MM.1S (cell line): ENCODE measurements around the gene DMRT2.
A peak's percentile ranks its signal among the peaks of the same experiment; 100 is the strongest.

Experiments
- DNase-seq: peaks from one replicate; pipeline ENCODE4 v3.0.0-alpha.2; 2015
- H2AFZ ChIP-seq: fragments of 300-600 bp; sonication (generic); 2 replicates; pipeline ENCODE4 v1.6.0; 2016; ENCODE audit warnings: antibody characterized with exemption, low read length
- H3F3A ChIP-seq: fragments of 300-600 bp; sonication (generic); 2 replicates; pipeline ENCODE4 v1.6.1; 2016; ENCODE audit warnings: mild to moderate bottlenecking, antibody characterized with exemption, low read length, moderate library complexity, mixed read lengths; ENCODE audit not compliant: insufficient read depth
- H3K27ac ChIP-seq: fragments of 300-600 bp; sonication (generic); 2 replicates; pipeline ENCODE4 v1.5.1; 2016; ENCODE audit warnings: mild to moderate bottlenecking, low read length
- H3K27me3 ChIP-seq: fragments of 300-600 bp; sonication (generic); replicated peaks from 2 replicates; pipeline ENCODE4 v1.6.0; 2016; ENCODE audit warnings: low read length; ENCODE audit not compliant: insufficient read depth
- H3K36me3 ChIP-seq: fragments of 300-600 bp; sonication (generic); replicated peaks from 2 replicates; pipeline ENCODE4 v1.6.1; 2016; ENCODE audit warnings: mild to moderate bottlenecking, low read length, mixed read lengths; ENCODE audit not compliant: insufficient read depth
- H3K4me1 ChIP-seq: fragments of 300-600 bp; sonication (generic); 2 replicates; pipeline ENCODE4 v1.6.1; 2016; ENCODE audit warnings: low read length, mixed read lengths
- H3K4me2 ChIP-seq: fragments of 300-600 bp; sonication (generic); 2 replicates; pipeline ENCODE4 v1.6.0; 2016; ENCODE audit warnings: low read depth, low read length
- H3K4me3 ChIP-seq: fragments of 300-600 bp; sonication (generic); 2 replicates; pipeline ENCODE4 v1.5.1; 2016; ENCODE audit warnings: low read length, mixed read lengths
- H3K79me2 ChIP-seq: fragments of 300-600 bp; sonication (generic); 2 replicates; pipeline ENCODE4 v1.6.1; 2016; ENCODE audit warnings: mixed run types, low read length, mixed read lengths
- H3K9ac ChIP-seq: fragments of 300-600 bp; sonication (generic); 2 replicates; pipeline ENCODE4 v1.6.1; 2016; ENCODE audit warnings: low read length, mixed read lengths
- H3K9me2 ChIP-seq: fragments of 300-600 bp; sonication (generic); replicated peaks from 2 replicates; pipeline ENCODE4 v1.6.1; 2016; ENCODE audit warnings: mild to moderate bottlenecking, low read length, mixed read lengths; ENCODE audit not compliant: insufficient read depth
- H3K9me3 ChIP-seq: fragments of 300-600 bp; sonication (generic); replicated peaks from 2 replicates; pipeline ENCODE4 v1.6.1; 2016; ENCODE audit warnings: mild to moderate bottlenecking, low read length, mixed read lengths; ENCODE audit not compliant: insufficient read depth
- H4K20me1 ChIP-seq: fragments of 300-600 bp; sonication (generic); 2 replicates; pipeline ENCODE4 v1.6.1; 2016; ENCODE audit warnings: mild to moderate bottlenecking, low read length, moderate library complexity, mixed read lengths; ENCODE audit not compliant: insufficient read depth
- EZH2 ChIP-seq: fragments of 300-600 bp; sonication (generic); optimal IDR thresholded peaks from 2 replicates; pipeline ENCODE3; 2017; ENCODE audit warnings: low read depth, mild to moderate bottlenecking, antibody characterized with exemption, low read length, mixed read lengths
- EZH2phosphoT487 ChIP-seq: fragments of 300-600 bp; sonication (generic); IDR thresholded peaks from 2 replicates; pipeline ENCODE4 v1.6.1; 2018; ENCODE audit warnings: antibody characterized with exemption, low read length
- TF ChIP-seq, protein P1 (sequence below): fragments of 300-600 bp; sonication (generic); IDR thresholded peaks from 2 replicates; pipeline ENCODE4 v1.5.1; 2016; ENCODE audit warnings: antibody characterized with exemption, low read length, mixed read lengths

Gene DMRT2

DNA sequence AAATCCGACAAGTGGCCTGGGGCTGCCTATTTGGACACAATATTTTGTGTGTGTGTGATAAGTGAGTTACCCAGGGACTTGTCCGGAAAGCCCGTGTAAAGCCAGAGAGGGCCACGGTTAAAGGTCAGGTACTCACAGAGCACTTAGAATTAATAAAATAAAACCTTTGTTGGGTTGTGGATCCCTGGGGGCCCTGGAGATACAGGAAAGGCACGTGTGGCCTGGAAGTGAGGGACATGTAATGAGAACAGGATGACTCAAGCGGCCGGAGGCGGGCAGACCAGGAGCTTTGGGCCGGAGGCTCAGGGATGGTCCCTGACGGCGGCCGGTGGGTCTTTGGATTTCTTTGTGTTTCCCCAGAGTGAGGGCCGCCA lies 1.0 kb downstream of the DMRT2 start:
- no peaks in the 10 kb centered on the region for H3K9me3 ChIP-seq
- no peaks in the 10 kb centered on the region for H4K20me1 ChIP-seq
- no peak for DNase-seq
- H3F3A ChIP-seq, result peaks cover 7% of the 10 kb centered on the region
- H3K27ac ChIP-seq, result no peak overlapping the region
- peak overlapping the region; percentile 66 for H3K4me3 ChIP-seq
- H2AFZ ChIP-seq, result 0 out of 2 replicates have a peak overlapping the region, but pooled peaks have one; percentile 86
- H3K9me2 ChIP-seq, result no peaks in the 10 kb centered on the region
- peaks cover 9% of the 10 kb centered on the region; the same call in 1 of the 2 replicates for H3K4me1 ChIP-seq
- H3K27me3 ChIP-seq, result no peaks in the 10 kb centered on the region
- H3K9ac ChIP-seq, result peak overlapping the region; percentile 51; the same call in 1 of the 2 replicates
- H3K36me3 ChIP-seq, result no peaks in the 10 kb centered on the region
- no peaks in the 10 kb centered on the region for H3K79me2 ChIP-seq
- peak overlapping the region; percentile 93 for H3K4me2 ChIP-seq
- TF ChIP-seq, protein P1, sequence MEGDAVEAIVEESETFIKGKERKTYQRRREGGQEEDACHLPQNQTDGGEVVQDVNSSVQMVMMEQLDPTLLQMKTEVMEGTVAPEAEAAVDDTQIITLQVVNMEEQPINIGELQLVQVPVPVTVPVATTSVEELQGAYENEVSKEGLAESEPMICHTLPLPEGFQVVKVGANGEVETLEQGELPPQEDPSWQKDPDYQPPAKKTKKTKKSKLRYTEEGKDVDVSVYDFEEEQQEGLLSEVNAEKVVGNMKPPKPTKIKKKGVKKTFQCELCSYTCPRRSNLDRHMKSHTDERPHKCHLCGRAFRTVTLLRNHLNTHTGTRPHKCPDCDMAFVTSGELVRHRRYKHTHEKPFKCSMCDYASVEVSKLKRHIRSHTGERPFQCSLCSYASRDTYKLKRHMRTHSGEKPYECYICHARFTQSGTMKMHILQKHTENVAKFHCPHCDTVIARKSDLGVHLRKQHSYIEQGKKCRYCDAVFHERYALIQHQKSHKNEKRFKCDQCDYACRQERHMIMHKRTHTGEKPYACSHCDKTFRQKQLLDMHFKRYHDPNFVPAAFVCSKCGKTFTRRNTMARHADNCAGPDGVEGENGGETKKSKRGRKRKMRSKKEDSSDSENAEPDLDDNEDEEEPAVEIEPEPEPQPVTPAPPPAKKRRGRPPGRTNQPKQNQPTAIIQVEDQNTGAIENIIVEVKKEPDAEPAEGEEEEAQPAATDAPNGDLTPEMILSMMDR, result no peak
- TF ChIP-seq EZH2phosphoT487, result no peak
- no peak for TF ChIP-seq EZH2

DNA sequence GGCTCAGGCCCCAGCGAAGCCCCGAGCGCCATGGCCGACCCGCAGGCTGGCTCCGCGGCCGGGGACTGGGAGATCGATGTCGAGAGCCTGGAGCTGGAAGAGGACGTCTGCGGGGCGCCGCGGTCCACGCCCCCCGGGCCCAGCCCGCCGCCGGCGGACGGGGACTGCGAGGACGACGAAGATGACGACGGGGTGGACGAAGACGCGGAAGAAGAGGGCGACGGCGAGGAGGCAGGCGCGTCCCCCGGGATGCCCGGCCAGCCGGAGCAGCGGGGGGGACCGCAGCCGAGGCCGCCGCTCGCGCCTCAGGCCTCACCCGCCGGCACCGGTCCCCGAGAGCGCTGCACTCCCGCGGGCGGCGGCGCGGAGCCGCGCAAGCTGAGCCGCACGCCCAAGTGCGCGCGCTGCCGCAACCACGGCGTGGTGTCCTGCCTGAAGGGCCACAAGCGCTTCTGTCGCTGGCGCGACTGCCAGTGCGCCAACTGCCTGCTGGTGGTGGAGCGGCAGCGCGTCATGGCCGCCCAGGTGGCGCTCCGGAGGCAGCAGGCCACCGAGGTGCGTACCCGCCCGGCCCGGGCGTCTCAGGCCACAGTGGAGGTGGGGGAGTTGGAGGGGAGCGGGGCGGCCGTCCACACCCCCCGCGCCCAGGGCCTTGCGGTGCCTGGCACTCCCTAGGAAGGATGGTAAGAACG lies 1.6 kb downstream of the DMRT2 start:
- Histone ChIP-seq H3K27ac (no peak overlapping the region), H3K9me3 (no peaks in the 10 kb centered on the region), H3K36me3 (no peaks in the 10 kb centered on the region), H3K9ac (peak overlapping the region; percentile 51; the same call in 1 of the 2 replicates), H2AFZ (peak overlapping the region; percentile 52), H3K4me2 (peak overlapping the region; percentile 93), H3F3A (peaks cover 7% of the 10 kb centered on the region), H3K9me2 (no peaks in the 10 kb centered on the region), H3K4me3 (peak overlapping the region; percentile 66), H3K79me2 (no peaks in the 10 kb centered on the region), H3K27me3 (no peaks in the 10 kb centered on the region), H3K4me1 (peaks cover 9% of the 10 kb centered on the region; the same call in 1 of the 2 replicates), H4K20me1 (no peaks in the 10 kb centered on the region)
- peak; percentile 82 for DNase-seq
- TF ChIP-seq, protein P1, result peak; percentile 45
- no peak for TF ChIP-seq EZH2phosphoT487

DNA sequence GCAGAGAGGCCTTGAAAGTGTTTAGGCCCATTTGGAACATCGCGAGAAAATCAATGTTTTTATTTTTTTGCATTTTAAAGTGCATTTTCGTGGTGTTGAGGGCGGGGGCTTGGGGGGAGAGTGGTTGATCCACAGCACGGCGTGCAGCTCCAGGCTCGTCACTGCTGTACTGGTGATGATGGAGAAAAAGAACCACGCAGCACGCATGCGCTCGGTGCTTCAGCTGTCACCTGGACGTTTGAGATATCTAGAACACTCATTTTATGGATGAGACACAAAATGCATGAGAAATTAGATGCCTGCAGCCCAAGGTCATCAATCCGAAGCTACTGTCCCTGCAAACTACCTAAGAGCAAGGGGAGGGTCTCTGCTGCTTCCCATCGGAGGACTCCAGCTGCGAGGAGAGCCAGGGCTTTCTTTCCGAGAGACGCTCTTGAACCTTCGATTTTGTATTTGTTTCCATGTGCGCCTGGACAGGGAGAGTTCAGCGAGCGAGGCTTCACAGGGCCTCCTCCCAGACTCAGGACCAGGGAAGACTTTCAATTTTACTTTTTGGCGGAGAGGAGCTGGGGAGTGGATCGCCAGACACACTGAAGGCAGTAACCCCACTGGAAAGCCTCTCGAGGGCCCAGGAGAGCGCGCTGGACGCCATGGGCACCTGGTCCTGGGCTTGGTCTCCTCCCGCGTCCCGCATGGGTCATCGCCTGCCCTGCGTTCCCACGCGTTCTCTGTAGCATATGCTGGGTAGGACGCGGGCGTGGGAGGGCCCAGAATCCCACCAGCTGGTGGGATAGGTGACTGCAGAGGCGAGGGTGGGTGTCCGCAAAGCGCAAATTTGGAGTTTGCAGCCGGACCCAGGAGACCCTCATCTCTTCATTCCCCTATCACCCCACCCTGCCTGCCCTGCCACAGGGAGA lies 2.5 kb downstream of the DMRT2 start:
- Histone ChIP-seq H4K20me1 (no peaks in the 10 kb centered on the region), H3K27ac (no peak overlapping the region), H2AFZ (peak overlapping the region; percentile 52), H3K4me3 (peak overlapping the region; percentile 47), H3K9me3 (no peaks in the 10 kb centered on the region), H3K9me2 (no peaks in the 10 kb centered on the region), H3F3A (peaks cover 7% of the 10 kb centered on the region), H3K9ac (no peak overlapping the region), H3K36me3 (no peaks in the 10 kb centered on the region), H3K79me2 (no peaks in the 10 kb centered on the region), H3K27me3 (no peaks in the 10 kb centered on the region), H3K4me2 (peak overlapping the region; percentile 67), H3K4me1 (peaks cover 9% of the 10 kb centered on the region; the same call in 1 of the 2 replicates)
- no peak for DNase-seq
- TF ChIP-seq, protein P1, result no peak
- no peak for TF ChIP-seq EZH2
- no peak for TF ChIP-seq EZH2phosphoT487
